ENCODE measurements around the gene SLC35F6. TPM values are rescaled to one million over a fixed set of nuclear protein-coding genes. Genes with fewer than 3 reads are reported as not detected.

The SLC35F6 gene
- total and polyA plus RNA-seq, 9 of the 15 experiments (the other 6 are each of a cell fraction or from before 2014, with no cell fraction given) = 11.9 to 47.3 (median 22.5) TPM

- TF ChIP-seq NKRF (IDR thresholded peaks at IDR 0.05; ENCODE audit: borderline replicate concordance) (peak; percentile 78; the same call in 1 of the 2 replicates), MNT (conservative IDR thresholded peaks at IDR 0.05) (peak; percentile 65 to 84; a peak in 3 of 4 replicates), GABPB1 (CRISPR knock-in tag; IDR thresholded peaks at IDR 0.05) (peak; percentile 83), EP400 (IDR thresholded peaks at IDR 0.05) (peak; percentile 61; the same call in 1 of the 2 replicates), NR2C2 (CRISPR knock-in tag; IDR thresholded peaks at IDR 0.05) (no peak), NR2C2 (tag; IDR thresholded peaks at IDR 0.05) (peak; percentile 96), PHB (CRISPR knock-in tag; IDR thresholded peaks at IDR 0.05) (0 out of 2 replicates have a peak, but pooled peaks have one; percentile 69), HINFP (tag; conservative IDR thresholded peaks at IDR 0.05; ENCODE audit: low read depth) (0 out of 2 replicates have a peak, but pooled peaks have one; percentile 28), CREB3 (tag; conservative IDR thresholded peaks at IDR 0.05; ENCODE audit: low read depth) (no peak), POLR2A (conservative IDR thresholded peaks at IDR 0.05) (peak; percentile 86), EP300 (IDR thresholded peaks at IDR 0.05; ENCODE audit: low read length) (no peak), TARDBP (IDR thresholded peaks at IDR 0.05) (0 out of 2 replicates have a peak, but pooled peaks have one; percentile 24), ZNF384 (IDR thresholded peaks at IDR 0.05; ENCODE audit: low read depth, low read length) (peak; percentile 66), TFE3 (CRISPR knock-in tag; IDR thresholded peaks at IDR 0.05) (peak; percentile 100), ZNF395 (CRISPR knock-in tag; IDR thresholded peaks at IDR 0.05) (peak; percentile 87)
These were observed at the start of gene SLC35F6 (continued) for GRCh38 chr2:26764078-26764887.

All from K562 (cell line).